HG03280 (cell line): ENCODE measurements around the gene TCF21.

Experiments used
- ATAC-seq: cut with Tn5 transposase; IDR thresholded peaks from one replicate; pipeline ENCODE4 v1.9.1; 2021; ENCODE audit warnings: mild to moderate bottlenecking, moderate library complexity; ENCODE audit not compliant: unreplicated experiment

The TCF21 gene

DNA sequence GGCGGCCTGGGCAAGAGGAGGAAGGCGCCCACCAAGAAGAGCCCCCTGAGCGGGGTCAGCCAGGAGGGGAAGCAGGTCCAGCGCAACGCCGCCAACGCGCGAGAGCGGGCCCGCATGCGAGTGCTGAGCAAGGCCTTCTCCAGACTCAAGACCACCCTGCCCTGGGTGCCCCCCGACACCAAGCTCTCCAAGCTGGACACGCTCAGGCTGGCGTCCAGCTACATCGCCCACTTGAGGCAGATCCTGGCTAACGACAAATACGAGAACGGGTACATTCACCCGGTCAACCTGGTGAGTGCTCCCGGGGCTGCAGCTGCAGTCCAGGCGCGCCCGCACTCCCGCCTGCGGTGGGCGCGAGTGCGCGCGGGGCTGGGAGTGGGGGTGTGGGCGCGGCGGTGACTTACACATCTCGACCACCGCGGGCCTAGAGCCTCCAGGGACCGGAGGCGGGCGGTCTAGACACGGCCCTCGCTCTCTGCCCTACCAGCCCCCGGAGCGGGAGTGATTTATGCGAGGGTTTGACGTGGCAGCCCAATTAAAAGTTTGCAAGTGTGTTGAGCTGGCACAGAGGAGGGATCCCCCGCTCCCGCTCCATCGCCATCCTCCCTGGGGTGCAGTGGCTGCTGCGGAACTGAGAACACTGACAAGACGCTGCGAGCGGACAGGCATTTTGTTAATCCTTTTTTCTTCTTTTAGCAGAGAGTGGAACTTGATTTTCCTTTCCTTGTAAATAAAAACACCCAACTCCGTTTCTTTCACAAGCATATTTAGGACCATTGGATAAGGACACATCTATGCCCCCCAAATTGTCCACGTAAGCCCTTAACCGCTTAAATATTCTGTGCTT lies 867 bp downstream of the TCF21 start:
- no peak for ATAC-seq

DNA sequence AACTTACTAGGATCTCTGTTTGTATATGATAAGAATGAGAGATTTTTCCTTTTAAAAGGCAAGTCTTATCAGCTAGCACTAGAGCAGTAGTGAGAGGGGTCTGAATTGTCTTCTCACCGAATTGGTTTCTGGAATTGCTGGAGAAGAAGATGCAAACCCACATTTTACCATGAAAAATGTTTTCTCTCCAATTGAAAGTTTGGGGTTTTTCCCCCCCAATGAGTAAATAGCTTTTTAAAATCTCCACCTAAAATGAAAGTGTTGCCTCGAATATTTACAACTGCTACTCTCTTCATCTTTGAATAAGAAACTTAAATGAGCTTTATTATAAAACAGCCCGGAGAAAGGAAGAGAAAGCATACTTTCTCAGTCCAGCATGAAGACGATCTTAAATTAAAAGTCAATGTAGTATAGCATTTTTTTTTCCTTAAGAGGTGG lies 1.8 kb downstream of the TCF21 start:
- ATAC-seq: no peak

DNA sequence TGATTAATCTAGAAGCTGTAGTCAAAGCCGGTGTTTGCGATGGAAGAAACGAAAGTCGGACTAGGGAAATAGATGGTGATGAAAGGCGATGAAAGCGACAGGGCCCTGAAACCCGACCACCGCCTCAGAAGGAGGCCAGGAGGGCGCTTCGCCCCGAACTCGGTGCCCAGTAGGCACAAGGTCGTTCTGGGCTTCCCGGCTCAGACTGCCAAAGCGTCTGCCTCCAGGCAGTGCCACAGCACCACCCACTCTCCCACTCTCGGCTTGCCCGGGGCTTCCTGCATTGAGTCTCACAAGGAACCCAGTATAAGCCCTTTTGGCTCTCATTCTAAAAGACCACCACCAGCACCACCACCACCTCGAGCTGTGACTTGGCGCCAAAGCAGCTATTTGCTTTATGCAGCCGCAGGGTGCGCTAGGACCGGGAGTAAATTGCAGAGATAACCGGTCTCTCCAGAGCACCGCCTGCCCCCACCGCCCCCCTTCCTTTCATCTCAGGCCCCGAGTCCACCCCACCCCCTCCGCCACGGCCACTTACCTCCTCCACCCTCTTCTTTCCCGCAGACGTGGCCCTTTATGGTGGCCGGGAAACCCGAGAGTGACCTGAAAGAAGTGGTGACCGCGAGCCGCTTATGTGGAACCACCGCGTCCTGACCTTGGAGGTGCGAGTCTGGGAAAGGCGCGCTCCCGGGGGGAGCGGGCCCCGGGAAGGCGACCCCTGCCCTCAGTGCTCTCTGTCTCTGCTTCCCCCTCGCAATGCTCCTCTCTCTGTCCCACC lies 2.4 kb downstream of the TCF21 start:
- ATAC-seq: no peak

DNA sequence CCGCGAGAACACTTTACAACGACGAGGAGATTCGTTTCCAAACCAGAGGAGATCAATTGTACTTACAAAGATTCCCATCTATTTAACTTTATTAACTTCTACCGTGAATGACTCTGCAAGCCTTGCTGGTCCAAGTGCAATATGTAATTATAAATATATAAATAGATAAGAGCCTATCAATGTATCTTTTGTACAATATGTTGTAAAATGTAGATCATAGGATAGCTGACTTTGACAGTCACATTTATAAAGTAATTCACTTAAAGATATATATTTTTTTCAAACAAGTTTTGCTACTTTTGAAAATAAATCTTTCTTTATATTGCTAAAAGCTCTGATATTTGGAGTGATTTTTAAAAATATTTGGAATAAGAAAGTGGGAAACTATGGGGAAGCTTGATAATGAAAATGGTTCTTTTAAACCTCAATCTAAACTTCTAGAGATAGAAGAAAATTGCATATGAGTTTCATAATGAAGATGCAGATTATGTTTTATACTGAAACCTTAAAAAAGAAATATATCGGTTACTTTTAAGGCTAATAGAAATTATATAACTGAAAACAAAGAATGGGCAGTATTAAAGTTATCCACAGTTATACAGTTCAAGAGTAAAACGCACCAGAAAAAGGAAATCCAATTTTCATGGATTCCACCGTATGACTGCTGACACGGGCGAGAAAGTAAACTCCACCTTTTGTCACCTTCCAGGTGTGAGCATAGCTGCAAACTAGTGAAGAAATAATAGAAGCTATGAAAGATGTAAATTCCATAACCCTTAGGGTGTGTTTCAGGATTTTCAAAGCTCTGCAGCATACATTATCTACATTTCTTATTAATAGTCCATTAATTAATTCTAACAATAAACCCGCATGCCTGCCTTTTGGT lies 3.3 kb downstream of the TCF21 start:
- ATAC-seq: no peak

DNA sequence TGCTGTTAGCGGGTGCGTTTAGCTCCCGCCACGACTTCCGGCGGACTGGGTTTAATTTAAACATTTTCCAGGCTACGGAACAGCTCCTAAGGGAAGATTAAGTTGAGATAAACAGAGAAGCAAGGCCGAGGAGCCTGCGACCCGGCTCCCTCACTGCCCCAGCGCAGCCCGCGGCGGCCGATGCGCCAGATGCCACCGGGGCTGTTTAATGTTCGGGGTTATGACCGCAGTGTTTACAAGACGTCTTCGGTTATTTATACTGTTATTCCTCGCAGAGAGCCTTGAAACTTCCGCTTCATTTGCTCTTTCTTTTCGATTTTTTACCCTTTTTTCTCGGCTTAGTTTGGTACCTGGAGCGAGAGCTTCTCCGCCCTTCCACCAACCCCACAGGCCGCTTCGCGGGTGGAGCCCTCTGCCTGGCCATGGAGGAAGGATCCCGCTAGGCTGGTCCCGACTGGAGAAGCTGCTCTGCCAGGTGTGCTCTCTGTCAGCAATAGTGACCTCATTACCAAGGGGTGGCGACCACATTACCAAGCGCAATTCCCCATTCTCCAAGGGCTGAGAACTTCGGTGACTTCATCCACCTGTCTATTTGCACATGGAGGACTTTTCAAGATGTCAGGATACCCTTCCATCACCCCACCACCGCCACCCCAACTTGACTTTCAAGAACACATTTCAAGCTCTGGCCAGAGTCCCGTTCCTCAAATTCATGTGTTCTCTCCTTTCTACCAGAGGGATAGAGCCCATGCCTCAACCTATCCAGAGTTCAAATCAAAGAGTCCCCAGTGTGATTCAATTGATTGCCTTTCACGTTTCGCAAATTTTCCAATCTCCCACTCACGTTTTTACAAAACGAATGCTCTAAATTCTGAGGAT lies 4.1 kb downstream of the TCF21 start:
- ATAC-seq: no peak

DNA sequence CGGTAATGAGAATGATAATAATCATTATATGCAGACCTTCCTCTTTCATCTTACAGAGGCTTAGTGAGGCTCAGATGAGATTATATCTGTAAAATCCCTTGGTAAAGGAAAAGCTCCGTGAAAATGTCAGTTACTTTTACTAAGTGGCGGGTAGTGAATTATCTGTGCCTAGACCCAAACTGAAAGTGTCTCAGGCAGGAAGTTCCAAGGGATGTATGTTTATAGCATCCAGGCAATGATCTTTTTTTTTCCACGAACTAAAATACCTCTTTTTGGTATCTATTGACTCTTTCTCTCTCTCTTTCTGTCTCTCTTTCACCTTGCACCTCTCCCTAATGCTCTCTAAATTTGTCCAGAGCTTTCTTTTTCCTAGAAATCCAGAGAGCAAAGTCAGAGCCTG lies 5.0 kb downstream of the TCF21 start:
- ATAC-seq: no peak

DNA sequence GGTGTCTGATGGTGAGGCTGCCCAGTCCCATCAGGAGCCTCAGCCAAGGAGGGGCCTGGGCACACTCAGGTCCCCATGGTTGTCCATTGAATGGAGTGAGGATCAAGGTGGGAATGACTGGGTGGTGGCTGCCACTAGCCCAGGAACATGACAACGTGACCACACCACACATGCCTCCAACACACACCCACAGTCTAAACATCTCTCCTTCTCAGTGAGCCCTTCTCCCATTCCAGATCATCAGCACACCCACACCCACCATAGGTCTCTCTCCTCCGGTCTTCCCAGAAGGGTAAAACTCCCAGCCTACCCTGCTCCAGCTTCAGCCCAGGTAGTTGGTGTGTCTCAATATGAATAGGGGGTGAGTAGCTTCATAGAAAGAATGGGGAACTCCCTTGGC lies 5.5 kb downstream of the TCF21 start:
- ATAC-seq: no peak

DNA sequence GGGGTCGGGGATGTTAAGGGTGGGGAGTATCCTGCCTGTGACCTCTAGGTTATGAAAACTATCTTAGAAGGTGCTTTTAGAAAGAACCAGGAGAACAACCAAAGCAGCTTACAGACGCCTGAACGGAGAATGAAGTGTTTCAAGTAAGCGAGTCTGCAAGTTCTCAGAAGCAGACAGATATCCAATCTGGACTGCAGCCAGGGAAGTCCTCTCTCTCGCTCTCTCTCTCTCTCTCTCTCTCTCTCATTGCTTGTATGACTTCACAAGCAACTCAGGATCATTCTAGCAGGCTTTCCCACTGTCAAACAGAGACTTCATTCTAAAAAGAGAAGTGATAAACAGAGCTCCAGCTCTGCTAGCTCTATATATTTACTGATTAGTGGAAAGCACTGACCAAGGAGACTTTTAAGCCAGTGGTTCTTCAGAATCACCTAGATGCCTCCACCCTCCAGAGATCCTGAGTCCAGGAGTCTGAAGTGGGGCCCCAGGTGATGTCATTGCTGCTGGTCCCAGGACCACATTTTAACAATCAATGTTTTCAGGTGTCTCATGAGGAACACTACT lies 6.0 kb downstream of the TCF21 start:
- no peak for ATAC-seq

DNA sequence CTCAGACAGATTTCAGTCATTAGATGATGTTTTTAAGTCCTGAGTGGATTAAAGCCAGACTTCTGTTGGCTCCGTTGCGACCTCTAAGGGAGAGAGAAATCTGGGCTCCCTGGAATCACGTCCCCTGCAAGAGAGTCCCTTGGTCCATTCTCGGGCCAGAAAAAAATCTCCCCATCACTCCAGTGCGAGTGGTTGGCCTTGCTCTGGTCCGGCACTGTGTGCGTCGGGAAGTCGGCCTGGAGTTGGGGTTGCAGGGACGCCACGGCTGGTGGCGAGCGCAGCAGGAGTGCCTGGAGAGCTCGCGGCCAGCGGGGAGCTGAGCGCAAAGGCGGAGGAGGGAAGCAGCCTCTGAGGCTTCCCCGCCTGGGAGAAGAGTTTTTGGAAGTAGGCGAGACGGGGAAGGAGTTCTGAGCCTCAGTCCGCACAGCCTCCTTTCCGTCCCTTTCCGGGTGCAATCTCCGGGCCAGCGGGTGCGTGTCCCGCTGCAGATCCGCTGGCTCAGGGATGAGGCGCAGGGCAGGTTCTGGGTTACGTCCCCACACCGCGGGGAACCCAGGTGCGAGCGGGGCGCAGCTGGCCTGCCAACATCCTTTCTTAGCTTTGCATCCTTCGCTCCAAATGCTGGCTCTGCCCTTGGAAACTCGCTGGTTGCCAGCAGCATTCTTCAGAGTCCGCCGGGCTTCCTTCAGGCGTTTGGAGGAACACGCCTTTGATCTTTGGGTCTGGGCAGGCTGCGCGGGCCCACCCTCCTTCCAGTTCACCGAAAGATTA lies 6.8 kb downstream of the TCF21 start:
- ATAC-seq: no peak

DNA sequence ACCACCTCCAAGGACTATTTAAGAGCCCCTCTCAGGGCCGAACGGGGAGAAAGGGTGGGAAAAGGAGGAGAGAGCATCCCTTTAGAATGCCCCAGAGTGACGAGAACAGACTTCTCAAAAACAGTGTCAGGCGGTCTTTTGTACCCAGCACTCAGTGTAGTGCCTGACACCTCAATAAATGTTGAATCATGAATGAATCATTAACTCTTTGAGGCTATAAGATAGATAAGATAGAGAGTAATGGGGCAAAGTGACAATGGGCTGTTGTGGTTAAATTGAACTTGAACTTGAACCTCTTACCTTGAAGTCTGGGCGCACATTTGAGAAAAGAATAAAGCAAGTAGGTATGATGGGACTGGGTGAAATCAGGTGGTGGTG lies 7.4 kb downstream of the TCF21 start:
- ATAC-seq: no peak

DNA sequence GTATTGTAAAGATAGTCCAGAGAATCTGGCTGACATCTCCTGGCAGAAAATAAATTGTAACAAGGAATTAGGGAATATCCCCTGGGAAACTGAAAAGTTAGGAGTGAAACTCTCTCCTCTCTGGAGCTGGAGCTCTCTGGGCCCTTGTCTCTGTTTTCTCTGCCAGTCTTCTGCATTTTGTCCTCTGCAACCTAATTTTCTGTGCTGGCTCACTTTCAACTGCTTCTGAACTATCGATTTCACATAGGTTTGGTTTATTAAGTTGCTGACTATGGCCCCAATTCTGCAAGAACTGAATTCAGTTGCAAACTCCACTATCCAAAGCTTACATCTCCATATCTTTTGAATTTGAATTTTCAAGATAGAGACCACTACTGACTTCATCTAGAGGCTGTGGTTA lies 9.3 kb downstream of the TCF21 start:
- ATAC-seq: no peak

DNA sequence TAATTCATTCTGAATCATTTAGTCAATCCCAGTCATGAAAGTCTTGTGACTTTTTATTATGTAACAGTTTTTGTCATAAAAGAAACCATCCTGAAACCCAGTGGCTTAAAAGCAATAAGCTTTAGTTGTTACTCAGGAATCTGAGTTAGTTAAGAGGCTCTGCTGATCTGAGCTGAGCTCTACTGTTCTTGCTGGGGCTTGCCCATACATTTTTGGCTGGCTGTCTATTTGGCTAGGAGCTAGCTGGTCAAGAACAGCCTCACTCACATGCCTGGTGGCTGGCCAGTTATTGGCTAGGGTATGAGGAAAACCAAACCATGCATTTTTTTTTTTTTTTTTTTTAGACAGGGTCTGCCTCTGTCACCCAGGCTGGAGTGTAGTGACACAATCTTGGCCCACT lies 10.6 kb downstream of the TCF21 start:
- no peak for ATAC-seq

DNA sequence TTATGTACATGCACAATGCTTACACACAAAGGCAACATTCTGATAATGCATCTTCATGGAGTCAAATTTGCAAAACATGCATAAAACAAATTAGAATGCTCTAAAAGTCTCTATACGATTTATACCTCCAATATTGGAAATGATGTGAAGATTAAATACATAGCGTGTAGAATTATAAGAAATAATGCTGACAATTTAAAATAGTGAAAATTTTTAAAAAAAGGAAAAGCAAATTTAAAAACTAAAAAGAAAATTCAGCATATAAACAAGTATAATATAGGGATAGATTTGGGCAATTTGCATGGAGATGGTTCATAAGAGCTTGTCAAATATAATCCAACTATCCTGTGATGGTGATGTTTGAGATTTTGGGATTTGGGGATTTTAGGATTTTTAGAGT lies 14.9 kb downstream of the TCF21 start:
- no peak for ATAC-seq

DNA sequence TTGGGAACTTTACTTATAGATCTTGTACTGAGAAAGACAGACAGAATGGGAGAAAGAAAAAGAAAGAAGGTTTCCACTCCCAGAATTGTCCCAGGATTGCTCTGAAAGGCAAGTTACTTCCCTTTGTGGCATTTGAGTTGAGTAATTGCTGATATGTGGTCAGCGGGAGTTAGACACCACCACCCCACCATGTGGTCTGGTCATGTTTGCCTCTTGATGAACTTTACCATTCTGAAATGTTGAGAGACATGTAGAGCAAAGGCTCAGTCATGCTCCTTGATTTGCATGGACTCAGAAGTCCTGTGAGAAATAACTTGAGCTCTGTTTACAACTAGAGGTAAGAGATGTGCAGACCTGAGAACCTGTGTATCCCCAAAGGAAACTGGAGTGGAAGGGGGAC lies 17.1 kb downstream of the TCF21 start:
- ATAC-seq: no peak

DNA sequence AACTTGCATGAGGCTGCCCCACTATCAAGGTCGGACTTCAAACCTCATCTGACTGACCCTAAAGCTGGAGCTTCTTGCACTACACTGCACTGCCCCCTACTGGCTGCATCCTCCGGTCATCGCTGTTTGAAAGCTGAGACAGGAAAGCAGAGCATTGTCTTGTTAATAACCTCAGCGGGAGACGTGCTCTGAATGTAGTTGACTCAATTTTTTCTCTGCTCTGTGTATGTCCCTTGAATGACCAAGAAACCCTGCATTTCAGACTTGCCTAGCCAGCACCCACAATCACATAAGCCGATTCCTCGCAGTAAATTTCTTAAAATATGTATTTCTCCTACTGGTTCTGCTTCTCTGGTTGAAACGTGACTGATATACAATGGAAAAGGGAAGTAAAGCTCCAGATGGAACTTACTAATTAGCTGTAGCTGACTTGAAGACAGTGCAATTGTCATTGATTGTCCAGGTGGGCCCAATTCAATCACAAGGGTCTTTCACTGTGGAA lies 27.8 kb downstream of the TCF21 start:
- peak; percentile 74 for ATAC-seq

DNA sequence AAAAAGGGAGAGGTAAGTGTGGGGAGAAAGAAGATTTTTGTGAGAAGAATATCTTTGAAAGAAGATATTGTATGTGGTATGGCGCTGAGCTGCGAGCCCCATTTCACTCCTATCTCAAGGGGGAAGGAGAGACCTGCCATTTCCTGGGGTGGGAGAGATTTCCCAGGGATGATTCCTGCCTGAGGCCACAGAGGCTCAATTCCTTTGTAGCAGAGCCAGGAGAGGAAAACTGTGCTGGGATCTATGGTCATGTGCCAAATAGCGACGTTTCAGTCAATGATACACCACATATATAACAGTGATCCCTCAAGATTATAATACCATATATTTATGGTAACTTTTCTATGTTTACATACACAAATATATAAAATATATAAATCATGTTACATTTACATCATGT lies 28.9 kb downstream of the TCF21 start:
- ATAC-seq: no peak

DNA sequence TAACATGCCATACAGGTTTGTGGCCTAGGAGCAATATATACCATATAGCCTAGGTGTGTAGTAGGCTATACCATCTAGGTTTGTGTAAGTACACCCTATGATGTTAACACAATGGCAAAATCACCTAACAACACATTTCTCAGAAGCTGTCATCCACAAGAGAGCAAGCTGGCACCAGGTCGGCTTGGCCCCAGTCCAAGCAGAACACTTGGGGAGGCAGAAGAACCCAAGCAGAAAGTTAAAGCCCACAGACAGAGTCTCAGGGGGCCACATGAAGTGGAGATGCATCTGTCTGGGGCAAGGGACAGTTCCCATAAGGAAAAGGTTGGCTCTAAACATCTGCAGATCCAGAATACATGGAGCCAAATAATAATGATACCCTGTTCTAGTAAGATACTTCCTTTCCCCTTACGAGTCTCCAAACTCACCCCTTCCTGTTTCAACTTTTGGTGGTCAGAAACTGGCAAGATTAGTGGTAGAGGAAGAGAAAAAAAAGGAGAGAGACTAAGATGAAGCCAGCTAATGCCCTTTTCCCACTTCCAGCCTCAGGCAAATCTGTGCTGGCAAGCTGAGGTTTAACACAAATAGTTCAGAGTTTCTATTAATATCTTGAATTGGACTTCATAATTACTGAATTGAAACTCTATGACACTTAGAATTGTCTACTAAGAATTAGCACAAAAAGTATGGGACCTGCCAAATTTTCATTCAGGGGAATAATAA lies 29.5 kb downstream of the TCF21 start:
- ATAC-seq: no peak

DNA sequence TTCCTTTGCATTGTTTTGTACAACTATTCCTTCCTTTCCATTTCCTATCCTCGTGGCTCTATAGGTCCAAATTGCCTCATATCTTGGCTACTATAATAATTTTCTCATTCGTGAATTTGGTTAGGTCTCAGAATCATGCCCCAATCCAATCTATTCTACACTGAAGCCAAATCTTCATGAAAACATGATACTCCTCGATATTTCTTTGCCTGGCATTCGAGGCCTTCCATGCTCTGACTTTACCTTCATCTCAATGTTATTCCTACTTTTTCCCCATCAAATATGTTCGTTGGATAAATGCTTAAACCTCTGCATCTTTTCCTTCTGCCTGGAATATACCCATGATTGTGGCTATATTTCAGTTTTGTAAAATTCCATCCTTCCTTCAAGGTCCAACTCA lies 30.4 kb downstream of the TCF21 start:
- ATAC-seq: no peak
